ENCODE measurements around the gene FAAH. TPM values are rescaled to one million over a fixed set of nuclear protein-coding genes. Genes with fewer than 3 reads are reported as not detected.

Gene FAAH
- total and polyA plus RNA-seq, 4 donors: 13.9 to 34.8 (median 27.8) TPM

DNA sequence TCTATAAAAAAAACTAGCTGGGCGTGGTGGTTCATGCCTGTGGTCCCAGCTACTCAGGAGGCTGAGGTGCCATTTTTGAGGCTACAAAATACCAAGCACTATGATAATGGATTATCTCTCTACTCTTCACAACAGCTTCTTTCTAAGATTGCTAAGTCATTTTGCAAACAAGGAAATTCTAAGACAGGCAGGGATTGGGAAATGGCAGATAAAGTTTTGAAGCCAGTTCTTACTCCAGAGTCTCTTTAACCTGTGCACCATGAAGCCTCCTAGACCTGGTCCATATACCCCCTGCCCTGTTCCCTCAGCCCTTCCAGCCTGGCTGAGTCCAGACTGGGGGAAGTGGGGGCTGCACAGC lies 56.0 kb downstream of the FAAH start:
- DNase-seq (no peak), ATAC-seq (ENCODE audit: insufficient read depth, low FRiP score) (no peak)
- peaks cover 0 to 82% (median 49%) of the 10 kb centered on the region in 3 donors for H3K27me3 ChIP-seq (ENCODE audit: control insufficient read depth in 3 of 3, insufficient read depth in 3 of 3, low read length in 2 of 3)
- WGBS, 2 donors: 91 to 95% methylated on average over 1 of the region's 1 CpG
- H3K4me1 ChIP-seq (ENCODE audit: control insufficient read depth in 5 of 5, insufficient read depth in 5 of 5, low read length in 5 of 5): peaks cover 0 to 6% (median 0%) of the 10 kb centered on the region in 5 donors
- TF ChIP-seq, protein P1, sequence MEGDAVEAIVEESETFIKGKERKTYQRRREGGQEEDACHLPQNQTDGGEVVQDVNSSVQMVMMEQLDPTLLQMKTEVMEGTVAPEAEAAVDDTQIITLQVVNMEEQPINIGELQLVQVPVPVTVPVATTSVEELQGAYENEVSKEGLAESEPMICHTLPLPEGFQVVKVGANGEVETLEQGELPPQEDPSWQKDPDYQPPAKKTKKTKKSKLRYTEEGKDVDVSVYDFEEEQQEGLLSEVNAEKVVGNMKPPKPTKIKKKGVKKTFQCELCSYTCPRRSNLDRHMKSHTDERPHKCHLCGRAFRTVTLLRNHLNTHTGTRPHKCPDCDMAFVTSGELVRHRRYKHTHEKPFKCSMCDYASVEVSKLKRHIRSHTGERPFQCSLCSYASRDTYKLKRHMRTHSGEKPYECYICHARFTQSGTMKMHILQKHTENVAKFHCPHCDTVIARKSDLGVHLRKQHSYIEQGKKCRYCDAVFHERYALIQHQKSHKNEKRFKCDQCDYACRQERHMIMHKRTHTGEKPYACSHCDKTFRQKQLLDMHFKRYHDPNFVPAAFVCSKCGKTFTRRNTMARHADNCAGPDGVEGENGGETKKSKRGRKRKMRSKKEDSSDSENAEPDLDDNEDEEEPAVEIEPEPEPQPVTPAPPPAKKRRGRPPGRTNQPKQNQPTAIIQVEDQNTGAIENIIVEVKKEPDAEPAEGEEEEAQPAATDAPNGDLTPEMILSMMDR (IDR thresholded peaks at IDR 0.05; ENCODE audit: control extremely low read depth, extremely low read depth): no peak
- H3K9me3 ChIP-seq (ENCODE audit: control insufficient read depth in 4 of 4, insufficient read depth in 3 of 4, low read length in 3 of 4): peaks cover 0 to 2% (median 0%) of the 10 kb centered on the region in 4 donors
- no peaks in the 10 kb centered on the region for H3K36me3 ChIP-seq (ENCODE audit: control insufficient read depth in 4 of 4, insufficient read depth in 4 of 4, low read length in 4 of 4)
- no peak overlapping the region for H3K27ac ChIP-seq (ENCODE audit: low read depth in 1 of 2, low read length in 1 of 2)
- no peak overlapping the region for H3K4me3 ChIP-seq
- no peak overlapping the region for H3K9ac ChIP-seq (ENCODE audit: insufficient read depth in 1 of 2, low read length in 2 of 2)

DNA sequence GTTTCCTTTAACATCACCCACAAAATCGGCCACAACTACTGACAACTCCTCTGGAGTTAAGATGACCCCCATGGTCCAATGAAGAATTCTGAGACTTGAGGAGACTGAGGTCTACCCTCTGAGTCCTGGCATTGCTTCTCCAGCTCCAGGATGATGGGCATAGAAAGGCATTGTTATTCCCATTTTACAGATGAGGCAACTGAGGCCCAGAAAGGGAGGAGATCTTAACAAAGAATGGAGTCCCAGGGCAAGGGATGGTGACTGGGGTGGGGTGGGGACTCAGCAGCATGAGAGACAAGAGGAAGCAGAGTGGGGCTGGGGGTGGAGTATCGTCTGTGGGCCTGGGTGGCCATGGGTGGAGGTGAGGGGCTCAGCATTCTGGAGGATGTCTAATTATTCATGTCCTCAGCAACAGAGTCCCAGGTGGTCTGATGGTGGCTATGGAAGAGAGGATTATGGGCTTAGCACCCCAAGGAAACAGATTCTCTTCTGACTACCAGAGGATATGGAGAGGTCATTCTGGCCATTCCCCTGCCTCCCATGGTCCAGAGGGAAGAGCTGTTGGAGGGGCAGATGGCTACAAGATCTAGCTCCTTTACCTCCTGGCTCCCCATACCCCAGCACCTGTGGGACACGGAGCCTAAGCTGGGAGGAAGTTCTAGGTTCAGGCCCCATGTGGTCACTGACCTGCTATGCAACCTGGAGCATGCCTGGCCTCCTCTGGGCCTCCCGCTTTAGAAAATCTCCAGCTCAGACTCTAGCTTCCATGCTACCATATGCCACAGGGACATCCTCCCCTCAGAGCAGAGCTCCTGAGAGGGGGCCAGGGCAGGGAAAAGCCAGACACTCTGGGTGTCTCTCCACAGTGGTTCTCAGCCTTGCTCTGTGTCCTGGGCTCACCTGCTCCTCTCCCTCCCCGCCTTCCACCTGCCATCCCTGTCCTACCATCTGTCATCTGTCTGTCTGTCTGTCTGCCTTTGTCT lies 58.1 kb downstream of the FAAH start:
- Histone ChIP-seq H3K36me3 (ENCODE audit: control insufficient read depth in 4 of 4, insufficient read depth in 4 of 4, low read length in 4 of 4) (no peaks in the 10 kb centered on the region), H3K4me1 (ENCODE audit: control insufficient read depth in 5 of 5, insufficient read depth in 5 of 5, low read length in 5 of 5) (peaks cover 0 to 6% (median 0%) of the 10 kb centered on the region in 5 donors), H3K9ac (ENCODE audit: insufficient read depth in 1 of 2, low read length in 2 of 2) (no peak overlapping the region), H3K27ac (ENCODE audit: low read depth in 1 of 2, low read length in 1 of 2) (no peak overlapping the region), H3K9me3 (ENCODE audit: control insufficient read depth in 4 of 4, insufficient read depth in 3 of 4, low read length in 3 of 4) (peaks cover 0 to 2% (median 0%) of the 10 kb centered on the region in 4 donors), H3K4me3 (no peak overlapping the region), H3K27me3 (ENCODE audit: control insufficient read depth in 3 of 3, insufficient read depth in 3 of 3, low read length in 2 of 3) (peaks cover 0 to 69% (median 39%) of the 10 kb centered on the region in 3 donors)
- WGBS, 2 donors: 76 to 82% methylated on average over 5 of the region's 5 CpGs
- ATAC-seq (ENCODE audit: insufficient read depth, low FRiP score) (no peak), DNase-seq (no peak)
- TF ChIP-seq, protein P1 (IDR thresholded peaks at IDR 0.05; ENCODE audit: control extremely low read depth, extremely low read depth): no peak

DNA sequence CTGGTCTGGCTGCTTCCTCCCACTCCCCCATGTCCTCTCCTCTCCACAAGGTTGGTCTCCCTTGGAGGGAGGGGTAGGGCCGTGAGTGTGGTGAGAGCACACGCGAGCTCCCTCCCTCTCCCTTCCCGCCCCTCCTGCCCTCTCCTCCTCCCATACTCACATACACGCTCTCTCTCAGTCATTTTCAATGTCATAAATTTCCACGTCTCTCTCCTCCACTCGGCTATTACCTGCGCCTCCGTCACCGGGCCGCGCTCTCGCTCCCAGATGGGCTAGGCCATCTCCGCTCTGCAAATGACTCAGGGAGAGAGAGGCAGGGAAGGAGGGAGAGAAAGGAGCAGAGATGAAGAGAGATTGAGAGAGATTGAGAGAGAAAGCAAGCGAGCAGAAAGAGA lies 58.8 kb downstream of the FAAH start:
- Histone ChIP-seq H3K4me3 (no peak overlapping the region), H3K27ac (ENCODE audit: low read depth in 1 of 2, low read length in 1 of 2) (no peak overlapping the region), H3K4me1 (ENCODE audit: control insufficient read depth in 5 of 5, insufficient read depth in 5 of 5, low read length in 5 of 5) (peaks cover 0 to 5% (median 0%) of the 10 kb centered on the region in 5 donors), H3K27me3 (ENCODE audit: control insufficient read depth in 3 of 3, insufficient read depth in 3 of 3, low read length in 2 of 3) (peaks cover 0 to 66% (median 32%) of the 10 kb centered on the region in 3 donors), H3K9ac (ENCODE audit: insufficient read depth in 1 of 2, low read length in 2 of 2) (no peak overlapping the region), H3K9me3 (ENCODE audit: control insufficient read depth in 4 of 4, insufficient read depth in 3 of 4, low read length in 3 of 4) (peaks cover 0 to 2% (median 0%) of the 10 kb centered on the region in 4 donors), H3K36me3 (ENCODE audit: control insufficient read depth in 4 of 4, insufficient read depth in 4 of 4, low read length in 4 of 4) (no peaks in the 10 kb centered on the region)
- ATAC-seq (ENCODE audit: insufficient read depth, low FRiP score) (no peak), DNase-seq (no peak)
- TF ChIP-seq, protein P1 (IDR thresholded peaks at IDR 0.05; ENCODE audit: control extremely low read depth, extremely low read depth): no peak
- 55 to 61% methylated on average over 15 of the region's 15 CpGs for WGBS, 2 donors

Data from lung (tissue), 12 donors.